SK-N-SH treated with all-trans-retinoic acid at 6 μM for 48 hours (cell line): ENCODE data around the gene HDGF.

ENCODE experiments used
- ATAC-seq: fragments of 200-7000 bp; cut with Tn5 transposase; 3 replicates; pipeline ENCODE4 v1.9.1; 2020; ENCODE audit warnings: mild to moderate bottlenecking, moderate library complexity
- ARNTL ChIP-seq: fragments of 450-650 bp; formaldehyde crosslinking; IDR thresholded peaks from 2 replicates; pipeline ENCODE4 v1.5.0; 2020; ENCODE audit warnings: low read depth, mild to moderate bottlenecking, moderate library complexity, borderline replicate concordance
- BACH2 ChIP-seq: fragments of 250-450 bp; sonication (Bioruptor Pico); IDR thresholded peaks from 2 replicates; pipeline ENCODE4 v1.9.0; 2021; ENCODE audit warnings: mild to moderate bottlenecking, borderline replicate concordance
- CSDC2 ChIP-seq: fragments of 250-450 bp; sonication (Bioruptor Pico); IDR thresholded peaks from 2 replicates; pipeline ENCODE4 v1.5.0; 2020; ENCODE audit warnings: mild to moderate bottlenecking, moderate library complexity
- GLIS3 ChIP-seq: fragments of 250-450 bp; sonication (Bioruptor Pico); IDR thresholded peaks from 2 replicates; pipeline ENCODE4 v1.5.0; 2020; ENCODE audit warnings: mild to moderate bottlenecking, moderate library complexity
- OSR1 ChIP-seq: fragments of 250-450 bp; sonication (Bioruptor Pico); IDR thresholded peaks from 2 replicates; pipeline ENCODE4 v1.8.0; 2022; ENCODE audit warnings: moderate library complexity, mild to moderate bottlenecking, inconsistent platforms
- PPARA ChIP-seq: fragments of 250-450 bp; sonication (Bioruptor Pico); IDR thresholded peaks from 2 replicates; pipeline ENCODE4 v1.5.0; 2020; ENCODE audit warnings: mild to moderate bottlenecking, borderline replicate concordance
- RARB ChIP-seq: fragments of 250-450 bp; sonication (Bioruptor Pico); IDR thresholded peaks from 2 replicates; pipeline ENCODE4 v1.8.0; 2021; ENCODE audit warnings: mild to moderate bottlenecking, moderate library complexity
- TCF4 ChIP-seq: fragments of 250-450 bp; sonication (Bioruptor Pico); IDR thresholded peaks from 2 replicates; pipeline ENCODE4 v1.8.0; 2021; ENCODE audit warnings: mild to moderate bottlenecking, moderate library complexity, borderline replicate concordance
- TOX ChIP-seq: fragments of 250-450 bp; sonication (Bioruptor Pico); IDR thresholded peaks from 2 replicates; pipeline ENCODE4 v1.8.0; 2021; ENCODE audit warnings: mild to moderate bottlenecking, moderate library complexity, borderline replicate concordance
- ZFP3 ChIP-seq: fragments of 250-450 bp; sonication (Bioruptor Pico); IDR thresholded peaks from 2 replicates; pipeline ENCODE4 v1.5.0; 2020; ENCODE audit warnings: mild to moderate bottlenecking, moderate library complexity
- ZNF565 ChIP-seq: fragments of 450-650 bp; formaldehyde crosslinking; conservative IDR thresholded peaks from 2 replicates; pipeline ENCODE4 v1.5.0; 2020; ENCODE audit warnings: low read depth, mild to moderate bottlenecking, moderate library complexity
- ZNF70 ChIP-seq: fragments of 450-650 bp; formaldehyde crosslinking; IDR thresholded peaks from 2 replicates; pipeline ENCODE4 v1.5.0; 2020; ENCODE audit warnings: mild to moderate bottlenecking, moderate library complexity
- ZNF8 ChIP-seq: fragments of 450-650 bp; formaldehyde crosslinking; IDR thresholded peaks from 2 replicates; pipeline ENCODE4 v1.5.0; 2020; ENCODE audit warnings: mild to moderate bottlenecking, moderate library complexity
- TF ChIP-seq, protein P1 (sequence below): fragments of 250-450 bp; sonication (Bioruptor Pico); IDR thresholded peaks from 2 replicates; pipeline ENCODE4 v1.5.1; 2021; ENCODE audit warnings: mild to moderate bottlenecking, moderate library complexity
- TF ChIP-seq, protein P2 (sequence below): fragments of 250-450 bp; sonication (Bioruptor Pico); IDR thresholded peaks from 2 replicates; pipeline ENCODE4 v1.5.1; 2020; ENCODE audit warnings: low read depth, mild to moderate bottlenecking, moderate library complexity
- TF ChIP-seq, protein P3 (sequence below): fragments of 250-450 bp; sonication (Bioruptor Pico); IDR thresholded peaks from 2 replicates; pipeline ENCODE4 v1.5.0; 2020; ENCODE audit warnings: mild to moderate bottlenecking, moderate library complexity

Gene HDGF

DNA sequence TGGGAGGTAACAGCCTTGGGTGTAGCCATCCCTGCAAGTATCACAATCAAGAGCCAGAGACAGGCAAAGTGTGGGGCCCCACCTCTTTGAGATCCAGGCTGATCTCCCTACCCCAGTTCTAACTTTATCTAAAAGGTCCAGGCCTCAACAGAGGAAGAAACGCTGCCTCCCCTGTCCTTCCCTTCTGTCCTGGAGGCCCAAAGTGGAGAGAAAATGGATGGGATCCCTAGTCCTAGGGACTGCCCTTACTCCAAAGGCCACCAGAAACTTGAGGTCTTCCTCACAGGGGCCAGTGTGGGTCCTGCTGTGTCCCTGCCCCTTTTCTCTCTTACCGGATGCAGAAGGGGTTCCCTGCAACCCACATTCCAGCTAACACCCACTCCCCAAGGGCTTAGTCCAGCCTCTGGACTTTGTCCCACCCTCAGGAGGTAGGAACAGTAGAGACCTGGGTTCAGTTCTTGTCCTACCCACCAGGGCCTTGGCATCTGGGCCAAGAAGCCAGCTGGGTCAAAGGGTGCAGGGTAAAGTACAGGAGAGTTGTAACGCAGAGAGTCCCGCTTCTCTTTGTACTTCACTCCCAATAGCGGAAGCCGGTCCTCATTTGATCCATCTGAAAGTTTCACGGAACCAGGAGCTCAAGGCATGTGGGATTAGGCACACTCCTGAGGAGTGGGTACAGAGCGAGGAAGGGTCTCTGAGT, 1.9 kb downstream of the HDGF start:
- no peak for ATAC-seq
- TF ChIP-seq, protein P1, sequence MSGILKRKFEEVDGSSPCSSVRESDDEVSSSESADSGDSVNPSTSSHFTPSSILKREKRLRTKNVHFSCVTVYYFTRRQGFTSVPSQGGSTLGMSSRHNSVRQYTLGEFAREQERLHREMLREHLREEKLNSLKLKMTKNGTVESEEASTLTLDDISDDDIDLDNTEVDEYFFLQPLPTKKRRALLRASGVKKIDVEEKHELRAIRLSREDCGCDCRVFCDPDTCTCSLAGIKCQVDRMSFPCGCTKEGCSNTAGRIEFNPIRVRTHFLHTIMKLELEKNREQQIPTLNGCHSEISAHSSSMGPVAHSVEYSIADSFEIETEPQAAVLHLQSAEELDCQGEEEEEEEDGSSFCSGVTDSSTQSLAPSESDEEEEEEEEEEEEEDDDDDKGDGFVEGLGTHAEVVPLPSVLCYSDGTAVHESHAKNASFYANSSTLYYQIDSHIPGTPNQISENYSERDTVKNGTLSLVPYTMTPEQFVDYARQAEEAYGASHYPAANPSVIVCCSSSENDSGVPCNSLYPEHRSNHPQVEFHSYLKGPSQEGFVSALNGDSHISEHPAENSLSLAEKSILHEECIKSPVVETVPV (CRISPR knock-in tag) = no peak
- no peak for TF ChIP-seq ZNF565 (CRISPR knock-in tag)
- no peak for TF ChIP-seq ARNTL (CRISPR knock-in tag)
- no peak for TF ChIP-seq ZNF70 (CRISPR knock-in tag)
- TF ChIP-seq ZFP3 (CRISPR knock-in tag) = no peak
- no peak for TF ChIP-seq ZNF8 (CRISPR knock-in tag)
- TF ChIP-seq PPARA (CRISPR knock-in tag) = no peak
- no peak for TF ChIP-seq TCF4
- no peak for TF ChIP-seq TOX (CRISPR knock-in tag)

DNA sequence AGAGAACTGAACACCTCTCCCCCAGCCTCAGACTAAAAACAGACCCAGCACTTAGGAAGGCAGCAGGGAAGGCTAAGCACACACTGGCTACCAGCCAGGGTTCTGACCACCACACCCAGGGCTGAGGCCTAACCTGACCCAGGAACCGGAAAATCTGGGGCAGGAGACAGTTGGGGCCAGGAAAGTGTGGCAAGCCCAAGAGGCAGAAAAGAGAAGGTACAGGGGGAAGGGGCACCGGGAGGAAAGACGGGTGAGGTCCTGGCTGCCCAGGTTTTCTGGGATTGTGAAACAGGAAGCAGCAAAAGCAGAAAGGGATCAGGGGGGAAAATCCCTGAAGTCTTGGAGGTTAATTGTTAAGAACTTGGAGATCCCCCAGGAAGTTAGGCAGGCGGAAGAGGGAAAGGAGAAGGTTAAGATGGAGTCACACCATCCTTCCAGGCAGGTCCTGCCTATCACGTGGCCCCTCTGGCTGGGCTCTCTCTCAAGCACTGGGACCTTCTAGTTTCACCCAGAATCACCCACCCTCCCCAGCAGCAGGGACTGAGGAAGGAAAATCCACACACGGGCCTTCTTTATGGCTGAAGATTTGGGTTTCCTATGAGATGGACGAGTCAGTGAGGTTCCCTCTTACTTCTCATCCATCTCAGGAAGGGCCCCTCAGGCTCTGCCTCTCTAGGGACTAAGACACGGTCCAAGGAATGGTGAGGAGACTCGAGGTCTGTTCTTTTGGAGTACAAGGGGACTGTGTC, 2.6 kb downstream of the HDGF start:
- ATAC-seq = peak; percentile 0; the same call in 1 of the 3 replicates
- TF ChIP-seq, protein P2, sequence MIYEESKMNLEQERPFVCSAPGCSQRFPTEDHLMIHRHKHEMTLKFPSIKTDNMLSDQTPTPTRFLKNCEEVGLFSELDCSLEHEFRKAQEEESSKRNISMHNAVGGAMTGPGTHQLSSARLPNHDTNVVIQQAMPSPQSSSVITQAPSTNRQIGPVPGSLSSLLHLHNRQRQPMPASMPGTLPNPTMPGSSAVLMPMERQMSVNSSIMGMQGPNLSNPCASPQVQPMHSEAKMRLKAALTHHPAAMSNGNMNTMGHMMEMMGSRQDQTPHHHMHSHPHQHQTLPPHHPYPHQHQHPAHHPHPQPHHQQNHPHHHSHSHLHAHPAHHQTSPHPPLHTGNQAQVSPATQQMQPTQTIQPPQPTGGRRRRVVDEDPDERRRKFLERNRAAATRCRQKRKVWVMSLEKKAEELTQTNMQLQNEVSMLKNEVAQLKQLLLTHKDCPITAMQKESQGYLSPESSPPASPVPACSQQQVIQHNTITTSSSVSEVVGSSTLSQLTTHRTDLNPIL = no peak
- TF ChIP-seq PPARA (CRISPR knock-in tag) = no peak
- no peak for TF ChIP-seq RARB (CRISPR knock-in tag)
- no peak for TF ChIP-seq CSDC2 (CRISPR knock-in tag)
- no peak for TF ChIP-seq GLIS3 (CRISPR knock-in tag)
- no peak for TF ChIP-seq BACH2
- no peak for TF ChIP-seq ZNF565 (CRISPR knock-in tag)
- TF ChIP-seq, protein P3, sequence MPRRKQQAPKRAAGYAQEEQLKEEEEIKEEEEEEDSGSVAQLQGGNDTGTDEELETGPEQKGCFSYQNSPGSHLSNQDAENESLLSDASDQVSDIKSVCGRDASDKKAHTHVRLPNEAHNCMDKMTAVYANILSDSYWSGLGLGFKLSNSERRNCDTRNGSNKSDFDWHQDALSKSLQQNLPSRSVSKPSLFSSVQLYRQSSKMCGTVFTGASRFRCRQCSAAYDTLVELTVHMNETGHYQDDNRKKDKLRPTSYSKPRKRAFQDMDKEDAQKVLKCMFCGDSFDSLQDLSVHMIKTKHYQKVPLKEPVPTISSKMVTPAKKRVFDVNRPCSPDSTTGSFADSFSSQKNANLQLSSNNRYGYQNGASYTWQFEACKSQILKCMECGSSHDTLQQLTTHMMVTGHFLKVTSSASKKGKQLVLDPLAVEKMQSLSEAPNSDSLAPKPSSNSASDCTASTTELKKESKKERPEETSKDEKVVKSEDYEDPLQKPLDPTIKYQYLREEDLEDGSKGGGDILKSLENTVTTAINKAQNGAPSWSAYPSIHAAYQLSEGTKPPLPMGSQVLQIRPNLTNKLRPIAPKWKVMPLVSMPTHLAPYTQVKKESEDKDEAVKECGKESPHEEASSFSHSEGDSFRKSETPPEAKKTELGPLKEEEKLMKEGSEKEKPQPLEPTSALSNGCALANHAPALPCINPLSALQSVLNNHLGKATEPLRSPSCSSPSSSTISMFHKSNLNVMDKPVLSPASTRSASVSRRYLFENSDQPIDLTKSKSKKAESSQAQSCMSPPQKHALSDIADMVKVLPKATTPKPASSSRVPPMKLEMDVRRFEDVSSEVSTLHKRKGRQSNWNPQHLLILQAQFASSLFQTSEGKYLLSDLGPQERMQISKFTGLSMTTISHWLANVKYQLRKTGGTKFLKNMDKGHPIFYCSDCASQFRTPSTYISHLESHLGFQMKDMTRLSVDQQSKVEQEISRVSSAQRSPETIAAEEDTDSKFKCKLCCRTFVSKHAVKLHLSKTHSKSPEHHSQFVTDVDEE (CRISPR knock-in tag) = no peak
- no peak for TF ChIP-seq OSR1

DNA sequence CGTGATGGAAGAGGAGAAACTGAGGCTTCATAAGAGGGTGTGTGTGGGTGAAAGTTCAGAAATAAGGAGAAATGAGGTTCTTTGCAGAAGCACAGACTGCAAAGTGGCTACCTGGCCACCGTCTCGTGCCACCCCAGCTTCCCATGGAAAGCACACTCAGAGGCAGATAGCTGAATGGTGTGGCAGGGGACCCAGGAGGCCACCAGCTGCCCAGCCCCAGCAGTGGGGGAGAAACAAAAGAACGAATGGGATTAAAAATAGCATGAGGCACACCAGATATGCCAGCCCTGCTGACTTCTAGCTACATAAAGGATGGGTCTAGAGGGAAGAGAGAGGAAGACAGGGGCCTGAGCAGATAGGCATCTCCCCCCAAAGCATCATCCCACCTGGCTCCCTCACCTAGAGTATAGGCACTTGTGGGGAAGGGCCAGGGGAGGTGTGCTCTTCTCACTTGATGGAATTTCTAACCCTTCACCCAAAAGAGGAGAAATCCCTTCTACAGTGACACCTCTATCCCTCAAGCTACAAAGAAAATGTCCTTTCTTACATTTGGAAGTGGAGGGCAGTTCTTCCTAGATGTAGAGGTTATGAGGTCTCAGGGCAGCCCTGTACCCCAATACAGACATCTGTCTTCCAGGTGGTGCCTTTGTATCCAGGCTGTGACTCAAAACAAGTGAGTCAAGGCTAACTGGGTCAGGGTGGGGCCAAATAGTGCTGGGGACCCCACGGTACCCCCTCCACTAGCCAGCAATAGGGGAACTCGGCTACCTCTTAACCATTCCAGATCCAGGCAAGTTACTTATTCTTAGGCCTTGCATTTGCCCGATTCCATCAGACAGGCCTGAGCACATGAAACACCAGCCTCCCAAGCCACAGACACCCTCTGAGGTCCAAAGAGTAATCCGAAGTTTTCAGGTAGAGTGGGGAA, 3.5 kb downstream of the HDGF start:
- peak; percentile 2; the same call in 1 of the 3 replicates for ATAC-seq
- TF ChIP-seq OSR1 (0 out of 2 replicates have a peak, but pooled peaks have one; percentile 29), ARNTL (CRISPR knock-in tag) (no peak)
- TF ChIP-seq, protein P3 (CRISPR knock-in tag) = no peak
